Kidney epithelial cell (primary cell): ENCODE measurements around the gene ALOXE3. TPM values are rescaled to one million over a fixed set of nuclear protein-coding genes. Genes with fewer than 3 reads are reported as not detected.
A peak's percentile ranks its signal among the peaks of the same experiment; 100 is the strongest.

Experiments used
- DNase-seq: peaks from one replicate; pipeline ENCODE4 v3.0.0-alpha.2; 2010; ENCODE audit warnings: low read depth
- H3K27me3 ChIP-seq: 2 replicates; pipeline ENCODE4 v1.6.0; 2011; ENCODE audit warnings: low read length; ENCODE audit not compliant: control insufficient read depth, insufficient read depth
- H3K36me3 ChIP-seq: 2 replicates; pipeline ENCODE4 v1.5.1; 2011; ENCODE audit warnings: low read length; ENCODE audit not compliant: control insufficient read depth, insufficient read depth
- H3K4me3 ChIP-seq: 2 replicates; pipeline ENCODE4 v1.5.1; 2011; ENCODE audit warnings: low read depth, mild to moderate bottlenecking, control low read depth, low read length
- CTCF ChIP-seq: IDR thresholded peaks from 2 replicates; pipeline ENCODE4 v1.5.1; 2011; ENCODE audit warnings: mild to moderate bottlenecking, moderate library complexity, low read length, control low read depth, inconsistent platforms; ENCODE audit not compliant: insufficient read depth, poor library complexity, severe bottlenecking
- total RNA-seq: library from RNA; depleted of rRNA; stranded (reverse); fragments of >200 nt; gene quantifications from 2 replicates; pipeline ENCODE4 v1.2.3, GENCODE V29; 2015

Gene ALOXE3
- total RNA-seq, 1 donor from 2014 or later: 0.75 TPM

- TF ChIP-seq CTCF: no peak
- H3K36me3 ChIP-seq: no peaks in the 10 kb centered on the region
- H3K4me3 ChIP-seq: no peak overlapping the region
- H3K27me3 ChIP-seq: peaks cover 87% of the 10 kb centered on the region
- no peak for DNase-seq
Measured at GRCh38 chr17:8075574-8076342, 42.6 kb downstream of the ALOXE3 start.

GRCh38 chr17:8075081-8075480 lies 43.2 kb downstream of the ALOXE3 start:
- H3K36me3 ChIP-seq: no peaks in the 10 kb centered on the region
- H3K27me3 ChIP-seq: peaks cover 82% of the 10 kb centered on the region
- no peak for TF ChIP-seq CTCF
- DNase-seq: no peak
- no peak overlapping the region for H3K4me3 ChIP-seq

- no peak for TF ChIP-seq CTCF
- Histone ChIP-seq H3K27me3 (peaks cover 77% of the 10 kb centered on the region), H3K4me3 (no peak overlapping the region), H3K36me3 (no peaks in the 10 kb centered on the region)
- DNase-seq: no peak
Measured at GRCh38 chr17:8074554-8074953, 43.8 kb downstream of the ALOXE3 start.

GRCh38 chr17:8073627-8074484 lies 44.5 kb downstream of the ALOXE3 start:
- no peak for DNase-seq
- no peaks in the 10 kb centered on the region for H3K36me3 ChIP-seq
- peak; percentile 91 for TF ChIP-seq CTCF
- peaks cover 76% of the 10 kb centered on the region for H3K27me3 ChIP-seq
- no peak overlapping the region for H3K4me3 ChIP-seq

- H3K4me3 ChIP-seq: no peak overlapping the region
- H3K36me3 ChIP-seq: no peaks in the 10 kb centered on the region
- no peak for TF ChIP-seq CTCF
- H3K27me3 ChIP-seq: peaks cover 73% of the 10 kb centered on the region
- DNase-seq: no peak
Measured at GRCh38 chr17:8072729-8073461, 45.4 kb downstream of the ALOXE3 start.
